Panc1 (cell line): Measurements from ENCODE around the gene TRAF3IP1. TPM values are rescaled to one million over a fixed set of nuclear protein-coding genes. Genes with fewer than 3 reads are reported as not detected.

Experiments used
- ATAC-seq: fragments of 200-7000 bp; cut with Tn5 transposase; 2 replicates; pipeline ENCODE4 v1.9.1; 2020; ENCODE audit warnings: mild to moderate bottlenecking, moderate library complexity
- BruUV-seq: library from RNA; stranded (reverse); fragments of 400-500 nt; replicated peaks from 2 replicates; lab custom pipeline; 2021; lab: Mats Ljungman, UMichigan
- CTCF ChIA-PET: fragments of 300-600 bp; sonication (Branson Sonifier 250); formaldehyde crosslinking; loops from one replicate; lab custom pipeline; 2022; ENCODE audit warnings: antibody characterized with exemption; lab: Charles Lee
- POLR2A ChIA-PET: fragments of 300-600 bp; sonication (Branson Sonifier 250); formaldehyde crosslinking; loops from one replicate; lab custom pipeline; 2022; ENCODE audit warnings: antibody characterized with exemption; lab: Charles Lee
- DNase-seq: peaks from one replicate; pipeline ENCODE4 v3.0.0-alpha.2; 2010; ENCODE audit warnings: low read depth, low spot score
- H3K27ac ChIP-seq: 2 replicates; pipeline ENCODE4 v1.5.1; 2011; ENCODE audit warnings: mild to moderate bottlenecking, low read length, inconsistent platforms
- H3K27me3 ChIP-seq: fragments of 200-500 bp; sonication (Bioruptor generic); 2 replicates; pipeline ENCODE4 v1.6.0; 2014; ENCODE audit warnings: low read length, inconsistent platforms; ENCODE audit not compliant: control insufficient read depth, insufficient read depth
- H3K36me3 ChIP-seq: fragments of 200-500 bp; sonication (Bioruptor generic); 2 replicates; pipeline ENCODE4 v1.5.1; 2014; ENCODE audit warnings: inconsistent platforms, mild to moderate bottlenecking, low read length, moderate library complexity; ENCODE audit not compliant: control insufficient read depth, insufficient read depth
- H3K4me1 ChIP-seq: 2 replicates; pipeline ENCODE4 v1.5.1; 2011; ENCODE audit warnings: inconsistent platforms, mild to moderate bottlenecking, low read length, moderate library complexity; ENCODE audit not compliant: control insufficient read depth, insufficient read depth
- H3K4me3 ChIP-seq, 2 experiments: 2 replicates each; pipeline ENCODE4 v1.5.1; 2011 to 2012; ENCODE audit warnings: low read depth in 2 of 2, low read length in 2 of 2, mild to moderate bottlenecking in 2 of 2, inconsistent platforms in 1 of 2, moderate library complexity in 1 of 2
- H3K9me3 ChIP-seq: fragments of 200-500 bp; sonication (Bioruptor generic); 2 replicates; pipeline ENCODE4 v1.5.1; 2014; ENCODE audit warnings: low read depth, mild to moderate bottlenecking, inconsistent platforms, low read length, moderate library complexity; ENCODE audit not compliant: control insufficient read depth, insufficient read depth
- POLR2AphosphoS5 ChIP-seq: IDR thresholded peaks from 2 replicates; pipeline ENCODE4 v1.6.1; 2012; ENCODE audit warnings: mild to moderate bottlenecking, low read depth, low read length, moderate library complexity
- SIN3A ChIP-seq: IDR thresholded peaks from 2 replicates; pipeline ENCODE4 v1.6.1; 2012; ENCODE audit warnings: low read depth, mild to moderate bottlenecking, low read length, moderate library complexity, borderline replicate concordance; ENCODE audit not compliant: insufficient read depth
- TCF7L2 ChIP-seq: IDR thresholded peaks from 2 replicates; pipeline ENCODE4 v1.6.1; 2011; ENCODE audit warnings: mild to moderate bottlenecking, low read depth, low read length, inconsistent platforms
- in situ Hi-C: cut with HindIII; loops from 2 replicates; pipeline ENCODE4 v1.10.0; 2016; ENCODE audit warnings: low sequenced_read_pairs, low pct_unique_long_range_greater_than_20kb
- intact Hi-C: fragments of 100-400 bp; cut with micrococcal nuclease; formaldehyde crosslinking; loops from one replicate; pipeline ENCODE4 v1.10.0; 2022; ENCODE audit not compliant: unreplicated experiment
- total RNA-seq: library from RNA; stranded (reverse); gene quantifications from one replicate; pipeline ENCODE4 v1.2.1, GENCODE V29; 2021; ENCODE audit not compliant: unreplicated experiment
- TF ChIP-seq, protein P1 (sequence below): fragments of 450-650 bp; IDR thresholded peaks from 2 replicates; pipeline ENCODE4 v1.5.1; 2017; ENCODE audit warnings: mild to moderate bottlenecking
- TF ChIP-seq, protein P2 (sequence below), 2 experiments: IDR thresholded peaks; 2 replicates each; pipeline ENCODE4 v1.6.1; 2011 to 2012; ENCODE audit warnings: low read depth in 2 of 2, control low read depth in 1 of 2, low read length in 1 of 2, mild to moderate bottlenecking in 1 of 2, moderate library complexity in 1 of 2; ENCODE audit not compliant: insufficient read depth in 1 of 2

Gene TRAF3IP1
- total RNA-seq, 1 experiment from 2014 or later: 23.4 TPM

DNA sequence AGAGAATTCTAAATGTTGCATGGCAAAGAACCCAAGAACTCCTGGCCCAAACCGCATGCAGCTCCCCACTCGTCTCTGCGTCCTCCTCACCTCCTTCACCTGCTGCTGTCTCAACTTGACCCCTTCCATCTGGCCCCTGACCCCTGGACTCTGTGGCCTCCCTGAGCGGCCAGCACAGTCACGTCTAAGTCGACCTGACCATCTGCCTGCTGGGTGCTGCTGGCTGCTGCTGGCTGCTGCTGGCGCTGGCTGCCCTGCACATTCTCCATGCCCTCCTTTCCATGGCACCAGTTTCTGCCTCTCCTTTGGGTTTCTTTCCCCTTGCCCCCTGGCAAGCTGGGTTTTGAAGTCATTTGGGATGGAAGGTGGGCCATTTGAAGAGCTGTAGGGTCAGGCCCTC is 76.3 kb downstream of the TRAF3IP1 start:
- Histone ChIP-seq H3K9me3 (no peaks in the 10 kb centered on the region), H3K4me3 (no peak overlapping the region), H3K36me3 (peaks cover 3% of the 10 kb centered on the region; the same call in 1 of the 2 replicates), H3K27me3 (no peaks in the 10 kb centered on the region), H3K4me1 (no peaks in the 10 kb centered on the region), H3K27ac (no peak overlapping the region)
- ATAC-seq: no peak
- TF ChIP-seq TCF7L2: no peak
- TF ChIP-seq, protein P1, sequence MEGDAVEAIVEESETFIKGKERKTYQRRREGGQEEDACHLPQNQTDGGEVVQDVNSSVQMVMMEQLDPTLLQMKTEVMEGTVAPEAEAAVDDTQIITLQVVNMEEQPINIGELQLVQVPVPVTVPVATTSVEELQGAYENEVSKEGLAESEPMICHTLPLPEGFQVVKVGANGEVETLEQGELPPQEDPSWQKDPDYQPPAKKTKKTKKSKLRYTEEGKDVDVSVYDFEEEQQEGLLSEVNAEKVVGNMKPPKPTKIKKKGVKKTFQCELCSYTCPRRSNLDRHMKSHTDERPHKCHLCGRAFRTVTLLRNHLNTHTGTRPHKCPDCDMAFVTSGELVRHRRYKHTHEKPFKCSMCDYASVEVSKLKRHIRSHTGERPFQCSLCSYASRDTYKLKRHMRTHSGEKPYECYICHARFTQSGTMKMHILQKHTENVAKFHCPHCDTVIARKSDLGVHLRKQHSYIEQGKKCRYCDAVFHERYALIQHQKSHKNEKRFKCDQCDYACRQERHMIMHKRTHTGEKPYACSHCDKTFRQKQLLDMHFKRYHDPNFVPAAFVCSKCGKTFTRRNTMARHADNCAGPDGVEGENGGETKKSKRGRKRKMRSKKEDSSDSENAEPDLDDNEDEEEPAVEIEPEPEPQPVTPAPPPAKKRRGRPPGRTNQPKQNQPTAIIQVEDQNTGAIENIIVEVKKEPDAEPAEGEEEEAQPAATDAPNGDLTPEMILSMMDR: no peak
- no peak for TF ChIP-seq POLR2AphosphoS5
- TF ChIP-seq, protein P2, sequence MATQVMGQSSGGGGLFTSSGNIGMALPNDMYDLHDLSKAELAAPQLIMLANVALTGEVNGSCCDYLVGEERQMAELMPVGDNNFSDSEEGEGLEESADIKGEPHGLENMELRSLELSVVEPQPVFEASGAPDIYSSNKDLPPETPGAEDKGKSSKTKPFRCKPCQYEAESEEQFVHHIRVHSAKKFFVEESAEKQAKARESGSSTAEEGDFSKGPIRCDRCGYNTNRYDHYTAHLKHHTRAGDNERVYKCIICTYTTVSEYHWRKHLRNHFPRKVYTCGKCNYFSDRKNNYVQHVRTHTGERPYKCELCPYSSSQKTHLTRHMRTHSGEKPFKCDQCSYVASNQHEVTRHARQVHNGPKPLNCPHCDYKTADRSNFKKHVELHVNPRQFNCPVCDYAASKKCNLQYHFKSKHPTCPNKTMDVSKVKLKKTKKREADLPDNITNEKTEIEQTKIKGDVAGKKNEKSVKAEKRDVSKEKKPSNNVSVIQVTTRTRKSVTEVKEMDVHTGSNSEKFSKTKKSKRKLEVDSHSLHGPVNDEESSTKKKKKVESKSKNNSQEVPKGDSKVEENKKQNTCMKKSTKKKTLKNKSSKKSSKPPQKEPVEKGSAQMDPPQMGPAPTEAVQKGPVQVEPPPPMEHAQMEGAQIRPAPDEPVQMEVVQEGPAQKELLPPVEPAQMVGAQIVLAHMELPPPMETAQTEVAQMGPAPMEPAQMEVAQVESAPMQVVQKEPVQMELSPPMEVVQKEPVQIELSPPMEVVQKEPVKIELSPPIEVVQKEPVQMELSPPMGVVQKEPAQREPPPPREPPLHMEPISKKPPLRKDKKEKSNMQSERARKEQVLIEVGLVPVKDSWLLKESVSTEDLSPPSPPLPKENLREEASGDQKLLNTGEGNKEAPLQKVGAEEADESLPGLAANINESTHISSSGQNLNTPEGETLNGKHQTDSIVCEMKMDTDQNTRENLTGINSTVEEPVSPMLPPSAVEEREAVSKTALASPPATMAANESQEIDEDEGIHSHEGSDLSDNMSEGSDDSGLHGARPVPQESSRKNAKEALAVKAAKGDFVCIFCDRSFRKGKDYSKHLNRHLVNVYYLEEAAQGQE (IDR thresholded peaks at IDR 0.05; ENCODE audit: insufficient read depth in 1 of 2, low read depth in 2 of 2, low read length in 1 of 2): no peak
- TF ChIP-seq SIN3A: no peak
- intact Hi-C loops: no loop called here
- in situ Hi-C loops: no loop called here
- no TSS peak for BruUV-seq
- ChIA-PET CTCF (no interaction called here), POLR2A (no interaction called here)
- no peak for DNase-seq

DNA sequence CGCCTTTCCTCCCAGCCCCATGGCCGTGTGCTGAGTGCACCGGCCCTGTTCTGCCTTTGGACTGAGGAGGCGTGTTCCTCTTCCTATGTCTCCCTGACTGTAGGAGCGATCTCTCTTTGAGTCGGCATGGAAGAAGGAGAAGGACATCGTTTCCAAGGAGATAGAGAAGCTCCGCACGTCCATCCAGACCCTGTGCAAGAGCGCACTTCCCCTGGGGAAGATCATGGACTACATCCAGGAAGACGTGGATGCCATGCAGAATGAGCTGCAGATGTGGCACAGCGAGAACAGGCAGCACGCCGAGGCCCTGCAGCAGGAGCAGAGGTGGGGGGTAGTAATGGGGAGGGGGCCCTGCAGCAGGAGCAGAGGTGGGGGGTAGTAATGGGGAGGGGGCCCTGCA is 77.0 kb downstream of the TRAF3IP1 start:
- no TSS peak for BruUV-seq
- in situ Hi-C loops: no loop called here
- Histone ChIP-seq H3K4me1 (no peaks in the 10 kb centered on the region), H3K36me3 (peaks cover 3% of the 10 kb centered on the region; the same call in 1 of the 2 replicates), H3K9me3 (no peaks in the 10 kb centered on the region), H3K27me3 (no peaks in the 10 kb centered on the region), H3K4me3 (no peak overlapping the region), H3K27ac (no peak overlapping the region)
- ATAC-seq: no peak
- intact Hi-C loops: no loop called here
- POLR2A ChIA-PET: no interaction called here
- CTCF ChIA-PET: no interaction called here
- TF ChIP-seq, protein P2 (IDR thresholded peaks at IDR 0.05; ENCODE audit: insufficient read depth in 1 of 2, low read depth in 2 of 2, low read length in 1 of 2): no peak
- no peak for TF ChIP-seq SIN3A
- TF ChIP-seq, protein P1: no peak
- no peak for TF ChIP-seq POLR2AphosphoS5
- no peak for TF ChIP-seq TCF7L2
- DNase-seq: no peak
